K562 (cell line): ENCODE data around the gene TCF12. TPM values are rescaled to one million over a fixed set of nuclear protein-coding genes. Genes with fewer than 3 reads are reported as not detected.

Experiments used
- CBFA2T2 ChIP-seq: fragments of 450-650 bp; conservative IDR thresholded peaks from 2 replicates; pipeline ENCODE4 v1.6.1; 2017; ENCODE audit warnings: mild to moderate bottlenecking
- ELF4 ChIP-seq: fragments of 450-650 bp; formaldehyde crosslinking; IDR thresholded peaks from 2 replicates; pipeline ENCODE4 v1.4.0; 2022; ENCODE audit warnings: missing genetic modification characterization
- ETV5 ChIP-seq: sonication (generic); formaldehyde crosslinking; IDR thresholded peaks from 2 replicates; pipeline ENCODE4 v1.4.0; 2020; ENCODE audit warnings: low read depth, mild to moderate bottlenecking, missing genetic modification reagents
- FOXM1 ChIP-seq, 2 experiments: fragments of 450-650 bp in 1 of 2; sonication (generic) in 1 of 2; formaldehyde crosslinking in 1 of 2; IDR thresholded peaks; 2 replicates each; pipeline versions ENCODE4 v1.6.1 to v1.9.0; 2017 to 2022; ENCODE audit warnings: low read depth in 2 of 2, mild to moderate bottlenecking in 2 of 2, missing genetic modification reagents in 1 of 2, moderate library complexity in 1 of 2
- GTF2E2 ChIP-seq: fragments of 200-800 bp; sonication (Bioruptor generic); IDR thresholded peaks from 2 replicates; pipeline ENCODE4 v1.6.1; 2016; ENCODE audit warnings: missing genetic modification characterization, missing compliant biosample characterization
- ILK ChIP-seq: fragments of 450-650 bp; IDR thresholded peaks from 2 replicates; pipeline ENCODE4 v1.6.1; 2016; ENCODE audit warnings: missing genetic modification characterization, low read depth, mild to moderate bottlenecking, missing compliant biosample characterization, moderate library complexity, borderline replicate concordance
- IRF2 ChIP-seq: sonication (generic); formaldehyde crosslinking; IDR thresholded peaks from 2 replicates; pipeline ENCODE4 v1.8.1; 2022; ENCODE audit warnings: mild to moderate bottlenecking, missing genetic modification reagents
- JUN ChIP-seq, 2 experiments: sonication (generic) in 1 of 2; formaldehyde crosslinking in 1 of 2; IDR thresholded peaks; 2 replicates each; pipeline versions ENCODE4 v1.6.1 to v1.8.0; 2012 to 2022; ENCODE audit warnings: borderline replicate concordance in 2 of 2, mild to moderate bottlenecking in 2 of 2, improper control_type of control experiment in 1 of 2, low read depth in 1 of 2, low read length in 1 of 2, missing genetic modification reagents in 1 of 2
- JUND ChIP-seq, 2 experiments: IDR thresholded peaks; 2 replicates in 1 of 2; 3 replicates in 1 of 2; pipeline ENCODE4 v1.6.1; 2011; ENCODE audit warnings: borderline replicate concordance in 2 of 2, low read depth in 2 of 2, low read length in 2 of 2, improper control_type of control experiment in 1 of 2, missing biosample characterization in 1 of 2, missing genetic modification characterization in 1 of 2, missing genetic modification reagents in 1 of 2
- L3MBTL2 ChIP-seq: fragments of 450-650 bp; IDR thresholded peaks from 2 replicates; pipeline ENCODE4 v1.6.1; 2016; ENCODE audit warnings: mild to moderate bottlenecking, moderate library complexity
- MYBL2 ChIP-seq, 2 experiments: fragments of 450-650 bp in 1 of 2; sonication (generic) in 1 of 2; formaldehyde crosslinking in 1 of 2; IDR thresholded peaks; 2 replicates each; pipeline versions ENCODE4 v1.6.1 to v1.8.1; 2017 to 2022; ENCODE audit warnings: borderline replicate concordance in 1 of 2, inconsistent platforms in 1 of 2, low read depth in 1 of 2, mild to moderate bottlenecking in 1 of 2, missing genetic modification reagents in 1 of 2, moderate library complexity in 1 of 2
- PRDM10 ChIP-seq: fragments of 450-650 bp; IDR thresholded peaks from 2 replicates; pipeline ENCODE4 v1.6.1; 2018; ENCODE audit not compliant: partially characterized antibody
- RAD51 ChIP-seq: fragments of 450-650 bp; IDR thresholded peaks from 2 replicates; pipeline ENCODE4 v1.7.1; 2016; ENCODE audit warnings: low read depth, mild to moderate bottlenecking, borderline replicate concordance
- TFE3 ChIP-seq: fragments of 450-650 bp; formaldehyde crosslinking; IDR thresholded peaks from 2 replicates; pipeline ENCODE4 v1.4.0; 2020; ENCODE audit warnings: mild to moderate bottlenecking, mixed read lengths
- UBTF ChIP-seq, 2 experiments: IDR thresholded peaks; 2 replicates each; pipeline ENCODE4 v1.6.1; 2012; ENCODE audit warnings: improper control_type of control experiment in 2 of 2, low read depth in 2 of 2, low read length in 2 of 2, borderline replicate concordance in 1 of 2
- polyA plus RNA-seq, 8 experiments: library from polyadenylated mRNA; depleted of rRNA in 4 of 8; stranded (reverse) in 5 of 8; unstranded in 3 of 8; fragments of >200 nt; fragmentation: Nextera tagmentation in 2 of 8; fragmentation: Illumina TruSeq in 1 of 8; extraction: Ambion mirVana in 2 of 8; extraction: Trizol in 1 of 8; gene quantifications; 2 replicates each; pipeline versions ENCODE4 v1.2.1 to v1.2.3, GENCODE V29; 2011 to 2014; ENCODE audit warnings: inconsistent platforms in 1 of 8, missing spikeins in 1 of 8
- total RNA-seq, 7 experiments: library from RNA; depleted of rRNA in 6 of 7; stranded (reverse); fragments of >200 nt in 6 of 7; fragmentation: Illumina TruSeq in 2 of 7; extraction: Trizol in 2 of 7; gene quantifications; 2 replicates each; pipeline versions ENCODE4 v1.2.1 to v1.2.3, GENCODE V29; 2011 to 2021; ENCODE audit warnings: low replicate concordance in 1 of 7
- TF ChIP-seq, protein P1 (sequence below): sonication (generic); formaldehyde crosslinking; IDR thresholded peaks from 2 replicates; pipeline ENCODE4 v1.9.0; 2022; ENCODE audit warnings: mild to moderate bottlenecking, missing genetic modification reagents

TCF12 gene
- total and polyA plus RNA-seq, 9 of the 15 experiments (the other 6 are each of a cell fraction or from before 2014, with no cell fraction given) = 10.5 to 132 (median 52.9) TPM

- TF ChIP-seq JUN (IDR thresholded peaks at IDR 0.05; ENCODE audit: borderline replicate concordance, low read depth, low read length) = no peak
- TF ChIP-seq JUN (CRISPR knock-in tag; IDR thresholded peaks at IDR 0.05; ENCODE audit: borderline replicate concordance) = no peak
- TF ChIP-seq PRDM10 = peak; percentile 33
- TF ChIP-seq ELF4 (CRISPR knock-in tag) = no peak
- TF ChIP-seq ILK (tag) = no peak
- TF ChIP-seq FOXM1 (IDR thresholded peaks at IDR 0.05; ENCODE audit: low read depth) = peak; percentile 42; the same call in 1 of the 2 replicates
- TF ChIP-seq FOXM1 (CRISPR knock-in tag; IDR thresholded peaks at IDR 0.05; ENCODE audit: low read depth) = no peak
- peak; percentile 74 for TF ChIP-seq MYBL2 (IDR thresholded peaks at IDR 0.05; ENCODE audit: low read depth)
- TF ChIP-seq MYBL2 (CRISPR knock-in tag; IDR thresholded peaks at IDR 0.05; ENCODE audit: borderline replicate concordance) = no peak
- no peak for TF ChIP-seq UBTF (IDR thresholded peaks at IDR 0.05; ENCODE audit: borderline replicate concordance in 1 of 2, low read depth in 2 of 2, low read length in 2 of 2)
- peak; percentile 26; the same call in 1 of the 2 replicates for TF ChIP-seq L3MBTL2
- TF ChIP-seq ETV5 (CRISPR knock-in tag) = no peak
- peak; percentile 81 for TF ChIP-seq RAD51
- peak; percentile 42; the same call in 1 of the 2 replicates for TF ChIP-seq JUND (IDR thresholded peaks at IDR 0.05; ENCODE audit: borderline replicate concordance, low read depth, low read length)
- TF ChIP-seq JUND (tag; IDR thresholded peaks at IDR 0.05; ENCODE audit: borderline replicate concordance, low read depth, low read length) = peak; percentile 59; the same call in 1 of the 3 replicates
- no peak for TF ChIP-seq GTF2E2
- TF ChIP-seq TFE3 (CRISPR knock-in tag) = no peak
- TF ChIP-seq CBFA2T2 = 0 out of 2 replicates have a peak, but pooled peaks have one; percentile 25
- TF ChIP-seq, protein P1, sequence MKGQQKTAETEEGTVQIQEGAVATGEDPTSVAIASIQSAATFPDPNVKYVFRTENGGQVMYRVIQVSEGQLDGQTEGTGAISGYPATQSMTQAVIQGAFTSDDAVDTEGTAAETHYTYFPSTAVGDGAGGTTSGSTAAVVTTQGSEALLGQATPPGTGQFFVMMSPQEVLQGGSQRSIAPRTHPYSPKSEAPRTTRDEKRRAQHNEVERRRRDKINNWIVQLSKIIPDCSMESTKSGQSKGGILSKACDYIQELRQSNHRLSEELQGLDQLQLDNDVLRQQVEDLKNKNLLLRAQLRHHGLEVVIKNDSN (CRISPR knock-in tag) = peak; percentile 64; the same call in 1 of the 2 replicates
- TF ChIP-seq IRF2 = no peak
Observed at GRCh38 chr15:57031605-57032004, 113.2 kb downstream of the TCF12 start (continued).
